Anterior cingulate cortex (tissue), 58 donors: ENCODE results near the gene NUBPL.
"Not testable (repeated sequence)": the region's sequence is repeated elsewhere in the genome, so short reads cannot be mapped to it uniquely, and the experiment has no call there.

Source experiments
- DNase-seq, 58 donors: peaks; one replicate each; lab custom pipeline; 2025; lab: John Stamatoyannopoulos, UW

Gene NUBPL

GRCh38 chr14:31792726-31793125 lies 231.5 kb downstream of the NUBPL start:
- DNase-seq: no peak

GRCh38 chr14:31797946-31798345 lies 236.7 kb downstream of the NUBPL start:
- not testable (repeated sequence) for DNase-seq

- no peak for DNase-seq
These were observed 241.6 kb downstream of the NUBPL start for GRCh38 chr14:31802838-31803237.

GRCh38 chr14:31806249-31806648 lies 245.0 kb downstream of the NUBPL start:
- DNase-seq: no peak

- DNase-seq: not testable (repeated sequence)
These were observed 250.8 kb downstream of the NUBPL start for GRCh38 chr14:31811693-31812628.

GRCh38 chr14:31813724-31814490 lies 252.7 kb downstream of the NUBPL start:
- DNase-seq: not testable (repeated sequence)

GRCh38 chr14:31819281-31819680 lies 258.1 kb downstream of the NUBPL start:
- no peak for DNase-seq

- DNase-seq: no peak
These were observed 264.3 kb downstream of the NUBPL start for GRCh38 chr14:31825459-31825858.

- no peak for DNase-seq
These were observed 266.1 kb downstream of the NUBPL start for GRCh38 chr14:31827325-31827724.

- no peak for DNase-seq
These were observed 268.0 kb downstream of the NUBPL start for GRCh38 chr14:31828946-31829868.

- no peak for DNase-seq
These were observed 273.4 kb downstream of the NUBPL start for GRCh38 chr14:31834616-31835015.

GRCh38 chr14:31835049-31835448 lies 273.8 kb downstream of the NUBPL start:
- DNase-seq: no peak

GRCh38 chr14:31837031-31837430 lies 275.8 kb downstream of the NUBPL start:
- no peak for DNase-seq

- DNase-seq: no peak
These were observed 281.7 kb downstream of the NUBPL start for GRCh38 chr14:31842899-31843298.

- no peak for DNase-seq
These were observed 282.3 kb downstream of the NUBPL start for GRCh38 chr14:31843361-31844091.

GRCh38 chr14:31854508-31855075 lies 293.4 kb downstream of the NUBPL start:
- no peak for DNase-seq

- no peak for DNase-seq
These were observed 294.1 kb downstream of the NUBPL start for GRCh38 chr14:31855262-31855661.

GRCh38 chr14:31856003-31856402 lies 294.8 kb downstream of the NUBPL start:
- not testable (repeated sequence) for DNase-seq

GRCh38 chr14:31858868-31859267 lies 297.7 kb downstream of the NUBPL start:
- DNase-seq: no peak
